Keratinocyte (primary cell): ENCODE measurements around the gene PASD1. TPM values are rescaled to one million over a fixed set of nuclear protein-coding genes. Genes with fewer than 3 reads are reported as not detected.
"Not testable (repeated sequence)": the region's sequence is repeated elsewhere in the genome, so short reads cannot be mapped to it uniquely, and the experiment has no call there.

Source experiments
- DNase-seq: peaks from one replicate; pipeline ENCODE4 v3.0.0-alpha.2; 2011; ENCODE audit warnings: low read depth, missing footprints, low spot score
- FAIRE-seq: peaks from 2 replicates; lab custom pipeline; 2011; peaks lifted over from hg19 to GRCh38; lab: Jason Lieb, UNC
- H2AFZ ChIP-seq: 2 replicates; pipeline ENCODE4 v1.6.0; 2012; ENCODE audit warnings: low read length, control low read depth, inconsistent platforms; ENCODE audit not compliant: control insufficient read depth
- H3K27ac ChIP-seq: 2 replicates; pipeline ENCODE4 v1.5.1; 2011; ENCODE audit warnings: low read length; ENCODE audit not compliant: control insufficient read depth, insufficient read depth
- H3K27me3 ChIP-seq: 3 replicates; pipeline ENCODE4 v1.6.0; 2011; ENCODE audit warnings: low read length; ENCODE audit not compliant: control insufficient read depth, insufficient read depth; ENCODE audit errors: extremely low read depth
- H3K36me3 ChIP-seq, 2 experiments: 2 replicates in 1 of 2; 3 replicates in 1 of 2; pipeline ENCODE4 v1.5.1; 2011; ENCODE audit warnings: low read length in 2 of 2, mild to moderate bottlenecking in 1 of 2; ENCODE audit not compliant: control insufficient read depth in 2 of 2, insufficient read depth in 2 of 2; ENCODE audit errors: extremely low read depth in 1 of 2
- H3K4me1 ChIP-seq: 3 replicates; pipeline ENCODE4 v1.5.1; 2011; ENCODE audit warnings: low read length; ENCODE audit not compliant: control insufficient read depth, insufficient read depth; ENCODE audit errors: extremely low read depth
- H3K4me2 ChIP-seq: 3 replicates; pipeline ENCODE4 v1.6.0; 2011; ENCODE audit warnings: low read depth, low read length; ENCODE audit not compliant: control insufficient read depth, insufficient read depth; ENCODE audit errors: extremely low read depth
- H3K4me3 ChIP-seq, 3 experiments: fragments of 200-600 bp in 1 of 3; sonication (generic) in 1 of 3; 2 replicates in 2 of 3; 3 replicates in 1 of 3; pipeline ENCODE4 v1.5.1; 2011 to 2016; ENCODE audit warnings: low read length in 3 of 3, mild to moderate bottlenecking in 3 of 3, control low read depth in 2 of 3, inconsistent platforms in 1 of 3, low read depth in 1 of 3, mixed read lengths in 1 of 3, mixed run types in 1 of 3, moderate library complexity in 1 of 3; ENCODE audit not compliant: control insufficient read depth in 2 of 3, insufficient read depth in 2 of 3; ENCODE audit errors: extremely low read depth in 1 of 3
- H3K79me2 ChIP-seq: 2 replicates; pipeline ENCODE4 v1.6.0; 2012; ENCODE audit warnings: low read length; ENCODE audit not compliant: control insufficient read depth, insufficient read depth
- H3K9ac ChIP-seq: 3 replicates; pipeline ENCODE4 v1.6.0; 2011; ENCODE audit warnings: low read length; ENCODE audit not compliant: control insufficient read depth, insufficient read depth; ENCODE audit errors: extremely low read depth
- H3K9me1 ChIP-seq: 3 replicates; pipeline ENCODE4 v1.6.0; 2011; ENCODE audit warnings: low read length; ENCODE audit not compliant: control insufficient read depth, insufficient read depth; ENCODE audit errors: extremely low read depth
- H3K9me3 ChIP-seq: 2 replicates; pipeline ENCODE4 v1.5.1; 2012; ENCODE audit warnings: low read depth, low read length; ENCODE audit not compliant: control insufficient read depth
- H4K20me1 ChIP-seq: 3 replicates; pipeline ENCODE4 v1.6.0; 2011; ENCODE audit warnings: low read length; ENCODE audit not compliant: control insufficient read depth, insufficient read depth; ENCODE audit errors: extremely low read depth
- EZH2 ChIP-seq: IDR thresholded peaks from one replicate; pipeline ENCODE4 v1.6.1; 2012; ENCODE audit warnings: inconsistent platforms, mild to moderate bottlenecking, low read length, moderate library complexity
- dilution Hi-C: fragments of 300-500 bp; cut with MboI; formaldehyde crosslinking; loops from one replicate; pipeline ENCODE4 v1.7.0; 2020; ENCODE audit warnings: low sequenced_read_pairs; ENCODE audit not compliant: extremely low pct_ligation_motif_present
- polyA plus RNA-seq, 5 experiments: library from polyadenylated mRNA; depleted of rRNA in 3 of 5; stranded (reverse) in 3 of 5; stranded (forward) in 1 of 5; unstranded in 1 of 5; fragments of >200 nt; gene quantifications; 1 replicate in 1 of 5; 2 replicates in 3 of 5; 3 replicates in 1 of 5; pipeline versions ENCODE4 v1.2.1 to v1.2.3, GENCODE V29; 2011 to 2012; ENCODE audit warnings: missing spikeins in 2 of 5, low read depth in 1 of 5, low replicate concordance in 1 of 5
- TF ChIP-seq, protein P1 (sequence below), 3 experiments: IDR thresholded peaks in 1 of 3; conservative IDR thresholded peaks in 1 of 3; optimal IDR thresholded peaks in 1 of 3; 2 replicates in 2 of 3; 3 replicates in 1 of 3; pipeline versions ENCODE3 to v1.5.1; 2011; ENCODE audit warnings: low read length in 3 of 3, mild to moderate bottlenecking in 3 of 3, moderate library complexity in 2 of 3, control low read depth in 1 of 3, inconsistent platforms in 1 of 3; ENCODE audit not compliant: insufficient read depth in 2 of 3; ENCODE audit errors: extremely low read depth in 1 of 3

The PASD1 gene
- polyA plus RNA-seq, 1 donor (not counting 4 experiments of a cell fraction or from before 2014, with no cell fraction given) = not detected

DNA sequence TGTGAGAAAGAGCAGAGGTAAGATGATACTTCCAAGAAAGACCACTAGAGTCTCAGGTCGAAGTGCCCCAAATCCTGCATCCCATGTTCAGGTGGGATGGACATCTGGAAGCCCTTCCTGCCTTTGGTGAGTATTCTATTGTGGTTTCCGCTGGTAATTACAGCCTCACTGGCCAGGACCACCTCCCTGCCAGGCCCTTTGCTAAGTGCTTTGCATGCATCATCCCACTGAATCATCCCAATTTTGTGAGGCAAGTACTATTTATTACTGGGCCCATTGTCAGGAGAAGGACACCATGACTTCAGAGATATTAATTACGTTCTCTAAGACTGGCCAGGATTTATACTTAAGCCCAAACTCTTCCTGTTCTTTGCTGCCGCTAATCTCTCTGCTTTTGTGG, 10.7 kb upstream of the PASD1 start:
- Histone ChIP-seq H3K9me1 (no peaks in the 10 kb centered on the region), H2AFZ (no peak overlapping the region), H3K4me3 (no peak overlapping the region), H3K79me2 (no peaks in the 10 kb centered on the region), H3K9me3 (no peaks in the 10 kb centered on the region), H3K27ac (no peak overlapping the region), H3K4me2 (no peak overlapping the region), H3K4me1 (no peaks in the 10 kb centered on the region), H3K36me3 (no peaks in the 10 kb centered on the region), H4K20me1 (no peaks in the 10 kb centered on the region), H3K9ac (no peak overlapping the region), H3K27me3 (no peaks in the 10 kb centered on the region)
- FAIRE-seq (no peak), DNase-seq (no peak)
- TF ChIP-seq, protein P1, sequence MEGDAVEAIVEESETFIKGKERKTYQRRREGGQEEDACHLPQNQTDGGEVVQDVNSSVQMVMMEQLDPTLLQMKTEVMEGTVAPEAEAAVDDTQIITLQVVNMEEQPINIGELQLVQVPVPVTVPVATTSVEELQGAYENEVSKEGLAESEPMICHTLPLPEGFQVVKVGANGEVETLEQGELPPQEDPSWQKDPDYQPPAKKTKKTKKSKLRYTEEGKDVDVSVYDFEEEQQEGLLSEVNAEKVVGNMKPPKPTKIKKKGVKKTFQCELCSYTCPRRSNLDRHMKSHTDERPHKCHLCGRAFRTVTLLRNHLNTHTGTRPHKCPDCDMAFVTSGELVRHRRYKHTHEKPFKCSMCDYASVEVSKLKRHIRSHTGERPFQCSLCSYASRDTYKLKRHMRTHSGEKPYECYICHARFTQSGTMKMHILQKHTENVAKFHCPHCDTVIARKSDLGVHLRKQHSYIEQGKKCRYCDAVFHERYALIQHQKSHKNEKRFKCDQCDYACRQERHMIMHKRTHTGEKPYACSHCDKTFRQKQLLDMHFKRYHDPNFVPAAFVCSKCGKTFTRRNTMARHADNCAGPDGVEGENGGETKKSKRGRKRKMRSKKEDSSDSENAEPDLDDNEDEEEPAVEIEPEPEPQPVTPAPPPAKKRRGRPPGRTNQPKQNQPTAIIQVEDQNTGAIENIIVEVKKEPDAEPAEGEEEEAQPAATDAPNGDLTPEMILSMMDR (optimal IDR thresholded peaks at IDR 0.05 in 1 of 3, IDR thresholded peaks at IDR 0.05 in 1 of 3, conservative IDR thresholded peaks at IDR 0.05 in 1 of 3; ENCODE audit: extremely low read depth in 1 of 3, insufficient read depth in 2 of 3, low read length in 3 of 3) = no peak
- no peak for TF ChIP-seq EZH2
- dilution Hi-C loops = no loop called here

DNA sequence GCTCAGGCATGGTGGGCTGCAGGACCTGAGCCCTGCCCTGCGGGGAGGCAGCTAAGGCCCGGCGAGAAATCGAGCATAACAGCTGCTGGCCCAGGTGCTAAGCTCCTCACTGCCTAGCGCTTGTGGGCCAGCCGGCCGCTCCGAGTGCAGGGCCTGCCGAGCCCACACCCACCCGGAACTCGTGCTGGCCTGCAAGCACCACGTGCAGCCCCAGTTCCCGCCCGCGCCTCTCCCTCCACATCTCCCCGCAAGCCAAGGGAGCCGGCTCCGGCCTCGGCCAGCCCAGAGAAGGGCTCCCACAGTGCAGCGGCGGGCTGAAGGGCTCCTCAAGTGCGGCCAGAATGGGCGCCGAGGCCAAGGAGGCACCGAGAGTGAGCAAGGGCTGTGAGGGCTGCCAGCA, 8.2 kb upstream of the PASD1 start:
- H2AFZ ChIP-seq, dilution Hi-C loops, H3K79me2 ChIP-seq, H3K9me3 ChIP-seq, DNase-seq, H4K20me1 ChIP-seq, H3K9ac ChIP-seq, H3K4me3 ChIP-seq, H3K36me3 ChIP-seq, FAIRE-seq, H3K4me2 ChIP-seq, H3K27ac ChIP-seq, H3K4me1 ChIP-seq, H3K9me1 ChIP-seq, H3K27me3 ChIP-seq: not testable (repeated sequence)

DNA sequence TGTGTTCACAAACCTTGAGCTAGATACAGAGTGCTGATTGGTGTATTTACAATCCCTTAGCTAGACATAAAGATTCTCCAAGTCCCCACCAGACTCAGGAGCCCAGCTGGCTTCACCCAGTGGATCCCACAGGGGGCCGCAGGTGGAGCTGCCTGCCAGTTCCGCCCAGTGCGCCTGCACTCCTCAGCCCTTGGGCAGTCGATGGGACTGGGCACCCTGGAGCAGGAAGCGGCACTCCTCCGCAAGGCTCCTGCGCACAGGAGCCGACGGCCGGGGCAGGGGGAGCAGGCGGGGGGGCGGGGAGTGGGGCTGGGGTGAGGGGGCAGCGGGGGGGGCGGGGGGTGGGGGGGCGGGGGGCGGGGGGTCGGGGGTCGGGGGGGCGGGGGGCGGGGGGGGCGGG, 990 bp upstream of the PASD1 start:
- H3K4me1 ChIP-seq, H3K27me3 ChIP-seq, H3K9ac ChIP-seq, DNase-seq, H3K4me3 ChIP-seq, H4K20me1 ChIP-seq, FAIRE-seq, H3K4me2 ChIP-seq, H3K79me2 ChIP-seq, dilution Hi-C loops, H3K9me3 ChIP-seq, H3K9me1 ChIP-seq, H3K27ac ChIP-seq, H2AFZ ChIP-seq, H3K36me3 ChIP-seq: not testable (repeated sequence)

DNA sequence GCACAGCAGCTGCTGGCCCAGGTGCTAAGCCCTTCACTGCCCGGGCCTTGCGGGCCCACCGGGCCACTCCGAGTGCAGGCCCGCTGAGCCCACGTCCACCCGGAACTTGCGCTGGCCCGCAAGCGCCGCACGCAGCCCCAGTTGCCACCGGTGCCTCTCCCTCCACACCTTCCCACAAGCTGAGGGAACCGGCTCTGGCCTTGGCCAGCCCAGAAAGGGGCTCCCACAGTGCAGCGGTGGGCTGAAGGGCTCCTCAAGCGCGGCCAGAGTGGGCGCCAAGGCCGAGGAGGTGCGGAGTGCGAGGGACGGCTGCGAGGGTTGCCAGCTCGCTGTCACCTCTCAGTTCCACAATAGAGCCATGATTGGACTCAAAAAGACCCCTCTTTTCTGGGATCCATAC, 472 bp upstream of the PASD1 start:
- H2AFZ ChIP-seq, H3K9ac ChIP-seq, dilution Hi-C loops, H3K9me3 ChIP-seq, H3K9me1 ChIP-seq, H4K20me1 ChIP-seq, H3K36me3 ChIP-seq, H3K27ac ChIP-seq, H3K79me2 ChIP-seq, H3K4me3 ChIP-seq, H3K4me2 ChIP-seq, H3K4me1 ChIP-seq, FAIRE-seq, H3K27me3 ChIP-seq, DNase-seq: not testable (repeated sequence)
